HL-60/S4 treated with retinoic acid at 250 ng/mL for 4 days and 3 days (cell line): ENCODE results near the gene P4HTM.

ENCODE experiments used
- in situ Hi-C: fragments of 300-500 bp; cut with MboI; formaldehyde crosslinking; loops from 2 replicates; pipeline ENCODE4 v1.7.0; 2022; ENCODE audit warnings: low sequenced_read_pairs

Gene P4HTM

GRCh38 chr3:49021813-49022687, 32.0 kb downstream of the P4HTM start, which contains the start of gene NDUFAF3:
Gene NDUFAF3 (plus strand): TSS chr3:49022121. CDS start chr3:49022145, 24 bp downstream.
- in situ Hi-C loops: no loop called here

DNA sequence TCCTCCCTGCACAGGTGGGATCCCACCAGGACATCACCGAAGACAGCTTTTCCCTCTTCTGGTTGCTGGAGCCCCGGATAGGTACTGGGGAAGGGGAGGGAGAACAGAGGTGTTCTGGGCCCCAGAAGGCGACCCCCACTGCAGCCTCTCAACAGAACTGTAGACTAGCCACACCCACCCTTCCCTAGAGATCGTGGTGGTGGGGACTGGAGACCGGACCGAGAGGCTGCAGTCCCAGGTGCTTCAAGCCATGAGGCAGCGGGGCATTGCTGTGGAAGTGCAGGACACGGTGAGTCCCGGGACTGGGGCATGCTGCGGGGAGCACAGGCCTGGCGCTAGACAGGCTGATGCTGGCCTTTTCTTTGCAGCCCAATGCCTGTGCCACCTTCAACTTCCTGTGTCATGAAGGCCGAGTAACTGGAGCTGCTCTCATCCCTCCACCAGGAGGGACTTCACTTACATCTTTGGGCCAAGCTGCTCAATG, 32.7 kb downstream of the P4HTM start:
- in situ Hi-C loops: no loop called here

DNA sequence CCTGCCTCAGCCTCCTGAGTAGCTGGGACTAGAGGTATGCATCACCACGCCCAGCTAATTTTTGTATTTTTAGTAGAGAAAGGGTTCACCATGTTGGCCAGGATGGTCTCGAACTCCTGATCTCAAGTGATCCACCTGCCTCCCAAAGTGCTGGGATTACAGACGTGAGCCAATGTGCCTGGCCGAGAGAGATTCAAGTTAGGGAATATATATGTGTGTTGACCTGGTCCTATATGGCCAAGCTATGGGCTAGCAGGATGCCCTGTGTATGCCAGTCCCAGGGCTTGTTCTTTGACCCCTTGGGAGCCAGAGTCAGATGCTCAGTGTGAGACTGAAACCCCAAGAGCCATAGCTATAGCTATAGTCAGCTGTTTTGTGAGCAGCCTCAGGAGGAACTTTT, 33.7 kb downstream of the P4HTM start:
- in situ Hi-C loops: no loop called here

GRCh38 chr3:49024449-49024848, 34.4 kb downstream of the P4HTM start:
- in situ Hi-C loops: no loop called here

GRCh38 chr3:49025005-49025792, 35.2 kb downstream of the P4HTM start:
- in situ Hi-C loops: no loop called here

DNA sequence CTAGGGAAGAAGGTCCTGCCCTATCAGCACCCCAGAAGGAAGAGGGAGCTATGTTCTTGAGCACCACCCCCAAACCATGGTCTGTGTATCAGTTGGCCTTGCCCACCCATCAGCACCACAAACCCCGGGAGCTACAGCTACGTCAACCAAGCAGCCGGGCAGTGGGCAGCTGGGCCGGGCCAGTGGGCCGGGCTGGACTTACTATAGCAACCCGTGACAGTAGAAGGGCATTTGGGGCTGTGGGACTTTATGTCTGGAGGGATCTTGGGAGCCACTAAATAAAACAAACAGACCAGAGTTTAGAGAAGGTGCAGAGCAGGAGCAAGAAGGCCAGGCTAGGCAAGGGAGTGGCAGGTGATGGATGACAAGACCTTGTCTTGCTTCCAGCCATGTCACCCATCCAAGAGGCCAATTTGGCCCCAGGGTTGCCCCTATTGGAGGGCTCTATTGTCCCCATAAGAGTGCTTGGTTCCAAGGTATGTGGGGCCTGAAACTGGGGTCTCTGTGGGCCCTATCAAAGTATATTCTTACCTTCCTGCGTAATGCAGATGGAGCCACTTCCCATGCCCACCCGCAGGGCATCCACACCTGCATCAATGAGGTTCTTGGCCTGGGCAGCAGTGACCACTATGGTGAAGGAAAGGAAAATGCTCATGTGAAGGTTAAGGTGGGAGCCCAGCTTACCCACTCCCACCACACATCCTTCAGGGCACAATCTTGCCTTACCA, 35.9 kb downstream of the P4HTM start:
- in situ Hi-C loops: no loop called here

DNA sequence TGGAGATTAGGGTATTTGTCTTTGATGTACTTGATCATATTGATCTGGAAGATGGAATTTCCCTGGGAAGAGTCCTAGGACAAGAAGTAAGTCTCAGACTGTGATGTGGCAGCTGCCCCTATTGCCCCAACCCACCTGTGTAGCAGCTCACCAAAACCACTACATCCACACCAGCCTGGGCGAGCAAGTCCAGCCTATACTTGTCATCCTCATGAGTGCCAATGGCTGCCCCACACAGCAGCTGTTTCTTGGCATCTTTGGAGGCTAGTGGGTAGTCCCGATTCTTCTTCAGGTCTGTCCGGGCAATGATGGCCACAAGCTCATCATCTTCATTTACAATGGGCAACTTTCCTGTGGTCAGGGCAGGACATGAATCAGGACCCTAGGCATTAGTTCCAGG, 36.5 kb downstream of the P4HTM start:
- in situ Hi-C loops: no loop called here

DNA sequence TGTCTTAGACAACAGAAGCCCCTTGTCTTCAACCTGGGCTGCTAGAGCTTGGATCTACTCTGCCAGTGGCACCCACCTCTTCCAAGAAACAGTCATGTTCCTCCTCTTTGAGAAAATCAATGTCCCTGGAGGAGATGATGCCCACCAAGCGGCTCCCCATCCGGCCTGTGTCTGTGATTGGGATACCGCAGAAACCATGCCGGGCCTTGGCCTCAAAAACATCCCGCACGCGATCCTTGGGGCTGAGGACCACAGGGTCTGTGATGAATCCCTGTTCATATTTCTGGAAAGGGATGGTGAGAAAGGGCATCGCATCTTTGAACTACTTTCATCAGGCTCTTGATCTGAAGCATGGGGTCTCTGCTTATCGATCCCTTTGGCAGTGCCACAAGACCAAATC, 37.6 kb downstream of the P4HTM start:
- in situ Hi-C loops: no loop called here

DNA sequence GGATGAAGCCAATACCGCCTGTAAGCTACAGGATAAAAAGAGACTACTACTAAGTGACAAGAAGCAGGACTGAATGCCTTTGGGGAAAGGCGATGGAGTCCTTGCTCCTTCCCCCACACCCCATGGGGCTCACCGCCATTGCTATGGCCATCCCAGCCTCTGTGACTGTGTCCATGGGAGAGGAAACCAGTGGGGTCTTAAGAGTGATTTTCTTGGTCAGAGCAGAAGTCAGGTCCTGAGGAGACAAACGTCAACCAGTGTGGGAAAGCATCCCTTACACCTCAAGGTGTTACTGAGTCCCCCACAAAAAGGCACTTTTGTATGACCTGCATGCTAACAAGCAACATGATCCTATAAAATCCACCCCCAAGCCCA, 38.2 kb downstream of the P4HTM start:
- in situ Hi-C loops: no loop called here

DNA sequence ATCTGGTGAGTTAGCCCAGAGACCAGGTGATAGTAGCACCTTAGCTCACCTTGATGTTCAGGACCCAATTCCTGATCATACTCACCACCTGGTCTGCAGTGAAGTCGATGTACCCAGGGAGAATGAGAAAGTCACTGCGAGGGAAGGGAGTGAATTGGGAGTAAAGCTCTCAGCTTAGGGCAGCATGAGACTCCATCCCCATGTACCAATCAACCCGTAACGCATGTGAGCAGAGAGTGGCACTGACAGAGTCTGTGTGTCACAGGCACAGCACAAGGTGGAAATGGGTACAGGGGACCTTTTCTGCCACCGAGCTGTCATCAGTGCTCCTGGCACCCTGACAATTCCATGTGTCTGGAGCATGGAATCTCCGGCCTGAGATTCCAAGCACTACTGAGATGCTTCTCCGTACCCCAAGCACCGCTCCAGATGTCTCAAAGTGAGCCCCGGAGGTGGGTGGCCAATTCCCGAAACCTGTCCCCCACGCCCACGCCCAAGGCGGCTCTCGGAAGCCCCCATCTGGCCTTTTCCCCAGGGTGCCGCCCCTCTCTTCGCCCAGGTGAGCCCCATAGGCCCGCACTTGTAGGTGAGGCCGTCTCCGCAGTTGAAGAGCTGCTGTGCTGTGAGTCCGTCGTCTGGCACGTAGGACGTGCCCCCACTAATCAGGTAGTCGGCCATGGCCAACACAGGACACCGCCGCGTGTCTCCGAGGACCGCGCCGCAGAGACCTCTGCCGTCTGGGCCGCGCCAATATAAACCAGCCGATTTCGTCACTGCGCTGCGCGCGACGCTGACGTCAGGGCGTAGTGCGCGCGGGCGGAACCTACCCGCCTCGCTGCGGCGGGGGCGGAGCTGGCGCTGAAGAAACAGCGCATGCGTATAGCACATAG, 38.9 kb downstream of the P4HTM start, which contains the start of gene IMPDH2:
TSS of gene IMPDH2 (minus strand) at position 726 of the 890 bp plus-strand sequence. CDS start at position 678, 48 bp downstream.
- in situ Hi-C loops: no loop called here

DNA sequence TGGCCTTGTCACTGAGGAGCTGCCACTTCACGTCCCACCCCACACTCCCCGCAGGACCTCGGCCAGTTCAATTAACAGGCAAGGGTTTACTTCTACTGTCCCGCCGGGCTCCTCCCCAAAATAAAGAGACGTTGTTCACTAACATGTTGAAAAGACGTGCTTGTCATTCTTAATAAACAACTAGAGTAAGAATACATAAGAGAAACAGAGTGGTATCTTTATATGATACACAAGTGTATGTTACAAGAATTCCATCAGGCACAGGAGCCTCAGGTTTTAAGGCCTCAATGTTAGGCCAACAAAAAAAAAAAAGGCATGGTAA, 39.5 kb downstream of the P4HTM start:
- in situ Hi-C loops: no loop called here

GRCh38 chr3:49030321-49030720, 40.3 kb downstream of the P4HTM start:
- in situ Hi-C loops: no loop called here

DNA sequence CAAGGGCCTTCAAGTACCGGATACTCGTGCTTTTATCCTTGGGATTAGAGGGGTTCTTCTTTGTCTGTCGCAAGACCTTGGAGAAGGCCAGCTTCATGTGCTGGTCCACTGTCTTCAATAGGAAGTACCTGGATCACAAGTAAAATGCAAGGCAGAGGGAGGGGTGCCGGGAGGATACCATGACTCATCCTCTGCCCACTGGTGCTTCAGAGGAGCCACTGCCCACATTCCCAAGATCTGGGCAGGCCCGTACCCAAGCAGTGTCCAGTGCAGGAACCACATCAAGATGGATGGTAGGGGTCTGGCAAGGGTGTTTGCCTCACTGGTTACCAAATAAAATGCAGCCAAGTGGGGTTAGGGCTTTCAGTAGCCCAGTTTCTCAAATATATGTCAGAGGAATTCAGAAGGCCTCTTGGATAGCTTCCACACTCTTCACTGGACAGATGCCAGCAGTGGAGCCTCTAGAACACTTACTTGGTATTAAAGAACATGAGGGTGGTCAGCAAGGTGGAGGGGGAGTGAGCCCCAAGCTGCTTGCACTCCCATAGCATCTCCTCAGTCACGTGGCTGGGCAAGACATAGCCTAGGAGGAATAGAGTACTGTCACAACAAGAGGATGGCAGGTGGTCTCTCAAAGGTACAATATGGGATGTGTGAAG, 42.7 kb downstream of the P4HTM start:
- in situ Hi-C loops: no loop called here

DNA sequence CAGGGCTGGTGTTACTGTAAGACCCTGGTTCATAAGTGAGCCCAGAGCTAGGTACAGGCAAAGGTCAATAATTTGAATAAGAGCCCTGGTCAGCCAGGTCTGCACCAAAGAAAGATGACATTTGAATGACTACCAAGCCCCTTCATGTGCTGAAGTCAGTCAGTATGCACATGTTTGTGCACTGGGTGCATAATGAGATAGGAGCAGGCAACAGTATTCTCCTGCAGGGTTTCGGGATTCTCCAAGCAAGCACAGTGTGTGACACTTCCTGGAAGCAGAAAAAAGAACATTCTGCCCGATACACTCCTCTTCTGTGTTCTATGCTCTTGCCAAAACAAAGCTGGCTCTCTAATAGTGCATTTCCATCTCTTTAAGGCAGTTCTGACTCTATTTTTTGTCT, 44.6 kb downstream of the P4HTM start:
- in situ Hi-C loops: no loop called here

- in situ Hi-C loops: no loop called here
Measured at GRCh38 chr3:49035281-49035680, 45.2 kb downstream of the P4HTM start.

DNA sequence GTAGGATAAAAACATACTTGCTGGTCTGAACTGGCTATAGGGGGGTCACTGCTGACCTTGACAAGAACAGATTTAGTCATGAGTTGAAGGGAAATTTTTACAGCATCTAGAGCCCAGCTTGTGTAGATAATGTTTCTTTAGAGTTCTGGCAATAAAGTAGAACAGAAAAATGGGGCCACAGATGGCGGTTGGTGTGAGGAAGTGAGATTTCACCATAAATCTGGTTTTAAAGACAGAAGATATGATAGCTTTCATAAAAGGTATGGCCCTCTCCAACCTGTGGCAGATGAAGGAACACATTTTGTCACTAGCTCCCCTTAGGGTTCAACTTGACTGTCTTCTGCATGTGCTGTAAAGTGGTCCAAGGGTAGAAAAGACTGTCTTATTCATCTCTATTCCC, 63.5 kb downstream of the P4HTM start:
- in situ Hi-C loops: no loop called here

GRCh38 chr3:49054344-49054862, 64.4 kb downstream of the P4HTM start:
- in situ Hi-C loops: no loop called here
